Stimulated activated memory B cell treated with anti-CD40 and anti-IgM and Interleukin-4, amounts not matched to agents 10 μg/mL and 1 μg/mL and 100 μg/mL, for 72 hours (primary cell): ENCODE results near the gene MFSD12.
A peak's percentile ranks its signal among the peaks of the same experiment; 100 is the strongest.
"Not testable (repeated sequence)": the region's sequence is repeated elsewhere in the genome, so short reads cannot be mapped to it uniquely, and the experiment has no call there.

Source experiments
- ATAC-seq: fragments of 150-1000 bp; cut with Tn5 transposase; 2 replicates; pipeline ENCODE4 v1.10.0; 2021
- H3K27ac Mint-ChIP-seq: one replicate; pipeline ENCODE4 v1.8.0; 2022; ENCODE audit warnings: mild to moderate bottlenecking, mixed read lengths
- H3K27me3 Mint-ChIP-seq: one replicate; pipeline ENCODE4 v1.8.0; 2022; ENCODE audit warnings: mixed read lengths
- H3K36me3 Mint-ChIP-seq: one replicate; pipeline ENCODE4 v1.8.0; 2022; ENCODE audit warnings: mixed read lengths
- H3K4me1 Mint-ChIP-seq: one replicate; pipeline ENCODE4 v1.8.0; 2022; ENCODE audit warnings: mixed read lengths
- H3K4me3 Mint-ChIP-seq: one replicate; pipeline ENCODE4 v1.8.0; 2022; ENCODE audit warnings: mild to moderate bottlenecking, moderate library complexity, mixed read lengths
- H3K9me3 Mint-ChIP-seq: one replicate; pipeline ENCODE4 v1.8.0; 2022; ENCODE audit warnings: mixed read lengths

Gene MFSD12

GRCh38 chr19:3590991-3591659, 33.7 kb upstream of the MFSD12 start:
- no peak for ATAC-seq
- no peak overlapping the region for H3K27ac Mint-ChIP-seq
- no peaks in the 10 kb centered on the region for H3K36me3 Mint-ChIP-seq
- H3K9me3 Mint-ChIP-seq: no peaks in the 10 kb centered on the region
- H3K27me3 Mint-ChIP-seq: peaks cover 15% of the 10 kb centered on the region
- no peaks in the 10 kb centered on the region for H3K4me1 Mint-ChIP-seq
- no peak overlapping the region for H3K4me3 Mint-ChIP-seq

GRCh38 chr19:3589949-3590348, 32.6 kb upstream of the MFSD12 start:
- Mint-ChIP-seq H3K4me1 (no peaks in the 10 kb centered on the region), H3K27me3 (peaks cover 18% of the 10 kb centered on the region), H3K27ac (no peak overlapping the region), H3K9me3 (no peaks in the 10 kb centered on the region), H3K36me3 (no peaks in the 10 kb centered on the region), H3K4me3 (no peak overlapping the region)
- ATAC-seq: no peak

GRCh38 chr19:3589439-3589838, 32.1 kb upstream of the MFSD12 start:
- Mint-ChIP-seq H3K27me3 (peaks cover 18% of the 10 kb centered on the region), H3K36me3 (no peaks in the 10 kb centered on the region), H3K4me1 (no peaks in the 10 kb centered on the region), H3K4me3 (no peak overlapping the region), H3K9me3 (no peaks in the 10 kb centered on the region), H3K27ac (no peak overlapping the region)
- ATAC-seq: no peak

- Mint-ChIP-seq H3K4me1 (no peaks in the 10 kb centered on the region), H3K9me3 (no peaks in the 10 kb centered on the region), H3K36me3 (no peaks in the 10 kb centered on the region), H3K27me3 (peaks cover 9% of the 10 kb centered on the region), H3K27ac (no peak overlapping the region), H3K4me3 (no peak overlapping the region)
- ATAC-seq: no peak
Measured at GRCh38 chr19:3586707-3587346, 29.4 kb upstream of the MFSD12 start.

GRCh38 chr19:3586127-3586626, 28.8 kb upstream of the MFSD12 start:
- Mint-ChIP-seq H3K4me3 (no peak overlapping the region), H3K36me3 (no peaks in the 10 kb centered on the region), H3K27ac (no peak overlapping the region), H3K9me3 (no peaks in the 10 kb centered on the region), H3K27me3 (peaks cover 9% of the 10 kb centered on the region), H3K4me1 (no peaks in the 10 kb centered on the region)
- ATAC-seq: no peak

- no peaks in the 10 kb centered on the region for H3K36me3 Mint-ChIP-seq
- no peak within 1 kb of the TSS for H3K27ac Mint-ChIP-seq
- no peak for ATAC-seq
- H3K4me3 Mint-ChIP-seq: no peak within 1 kb of the TSS
- peaks cover 9% of the 10 kb centered on the region for H3K27me3 Mint-ChIP-seq
- H3K9me3 Mint-ChIP-seq: no peaks in the 10 kb centered on the region
- H3K4me1 Mint-ChIP-seq: no peaks in the 10 kb centered on the region
Measured at GRCh38 chr19:3585301-3586126, 28.1 kb upstream of the MFSD12 start, which contains the start of gene GIPC3. GIPC3 (plus strand) TSS chr19:3585478; CDS start chr19:3585598, 120 bp downstream.

GRCh38 chr19:3584036-3584802, 26.8 kb upstream of the MFSD12 start:
- H3K4me1 Mint-ChIP-seq, ATAC-seq, H3K27ac Mint-ChIP-seq, H3K4me3 Mint-ChIP-seq, H3K27me3 Mint-ChIP-seq, H3K9me3 Mint-ChIP-seq, H3K36me3 Mint-ChIP-seq: not testable (repeated sequence)

- H3K4me3 Mint-ChIP-seq, H3K9me3 Mint-ChIP-seq, H3K36me3 Mint-ChIP-seq, H3K4me1 Mint-ChIP-seq, ATAC-seq, H3K27me3 Mint-ChIP-seq, H3K27ac Mint-ChIP-seq: not testable (repeated sequence)
Measured at GRCh38 chr19:3581792-3582191, 24.4 kb upstream of the MFSD12 start.

GRCh38 chr19:3580156-3580934, 23.0 kb upstream of the MFSD12 start:
- no peaks in the 10 kb centered on the region for H3K27me3 Mint-ChIP-seq
- peaks cover 3% of the 10 kb centered on the region for H3K4me1 Mint-ChIP-seq
- peaks cover 20% of the 10 kb centered on the region for H3K36me3 Mint-ChIP-seq
- no peaks in the 10 kb centered on the region for H3K9me3 Mint-ChIP-seq
- no peak overlapping the region for H3K4me3 Mint-ChIP-seq
- no peak for ATAC-seq
- H3K27ac Mint-ChIP-seq: no peak overlapping the region

- Mint-ChIP-seq H3K9me3 (no peaks in the 10 kb centered on the region), H3K36me3 (peaks cover 27% of the 10 kb centered on the region), H3K27ac (no peak overlapping the region), H3K4me3 (no peak overlapping the region), H3K27me3 (no peaks in the 10 kb centered on the region), H3K4me1 (peaks cover 17% of the 10 kb centered on the region)
- no peak for ATAC-seq
Measured at GRCh38 chr19:3578390-3578789, 21.0 kb upstream of the MFSD12 start.

GRCh38 chr19:3577723-3578344, 20.4 kb upstream of the MFSD12 start:
- Mint-ChIP-seq H3K27ac (no peak overlapping the region), H3K4me1 (peaks cover 19% of the 10 kb centered on the region), H3K9me3 (no peaks in the 10 kb centered on the region), H3K27me3 (no peaks in the 10 kb centered on the region), H3K36me3 (peaks cover 27% of the 10 kb centered on the region), H3K4me3 (no peak overlapping the region)
- peak; percentile 1 for ATAC-seq

- Mint-ChIP-seq H3K27me3 (no peaks in the 10 kb centered on the region), H3K27ac (no peak overlapping the region), H3K36me3 (peaks cover 27% of the 10 kb centered on the region), H3K4me3 (peak overlapping the region; percentile 63), H3K4me1 (peaks cover 24% of the 10 kb centered on the region), H3K9me3 (no peaks in the 10 kb centered on the region)
- ATAC-seq: no peak
Measured at GRCh38 chr19:3576696-3577443, 19.5 kb upstream of the MFSD12 start.

GRCh38 chr19:3575949-3576673, 18.7 kb upstream of the MFSD12 start:
- Mint-ChIP-seq H3K27ac (no peak overlapping the region), H3K27me3 (no peaks in the 10 kb centered on the region), H3K9me3 (no peaks in the 10 kb centered on the region), H3K36me3 (peaks cover 27% of the 10 kb centered on the region), H3K4me1 (peaks cover 30% of the 10 kb centered on the region), H3K4me3 (peak overlapping the region; percentile 63)
- ATAC-seq: no peak
